NCI-H2107 treated with DMSO at 0.1 percent for 48 hours (cell line): ENCODE data around the gene ZNF408.
A peak's percentile ranks its signal among the peaks of the same experiment; 100 is the strongest.
"Not testable (repeated sequence)": the region's sequence is repeated elsewhere in the genome, so short reads cannot be mapped to it uniquely, and the experiment has no call there.

Source experiments
- DNase-seq: peaks from one replicate; lab custom pipeline; 2025; ENCODE audit not compliant: unreplicated experiment; lab: John Stamatoyannopoulos, UW

Gene ZNF408

GRCh38 chr11:46696212-46696558, 4.6 kb upstream of the ZNF408 start:
- DNase-seq: no peak

- no peak for DNase-seq
Observed at GRCh38 chr11:46697303-46697702, 3.5 kb upstream of the ZNF408 start.

GRCh38 chr11:46697723-46698122, 3.1 kb upstream of the ZNF408 start:
- DNase-seq: no peak

DNA sequence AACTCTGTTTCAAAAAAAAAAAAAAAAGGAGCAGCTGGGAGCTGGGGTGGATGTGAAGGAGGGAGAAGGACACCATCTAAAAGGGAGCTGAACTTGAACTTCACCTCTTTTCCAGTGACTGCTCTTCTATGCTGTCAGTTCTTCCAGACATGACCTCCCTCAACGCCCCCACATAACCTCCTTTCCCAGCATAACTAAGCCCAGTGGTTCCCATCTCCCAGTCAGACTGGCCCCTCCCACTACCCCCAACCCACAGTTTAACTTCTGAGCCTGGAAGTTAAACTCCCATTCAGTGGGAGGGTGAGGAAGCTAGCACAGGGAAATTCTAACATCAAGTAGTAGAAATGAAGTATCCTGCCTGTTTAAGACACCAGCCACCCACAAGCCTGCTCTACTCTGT, 2.2 kb upstream of the ZNF408 start:
- no peak for DNase-seq

- no peak for DNase-seq
Observed at GRCh38 chr11:46701078-46701654, 335 bp downstream of the ZNF408 start.

DNA sequence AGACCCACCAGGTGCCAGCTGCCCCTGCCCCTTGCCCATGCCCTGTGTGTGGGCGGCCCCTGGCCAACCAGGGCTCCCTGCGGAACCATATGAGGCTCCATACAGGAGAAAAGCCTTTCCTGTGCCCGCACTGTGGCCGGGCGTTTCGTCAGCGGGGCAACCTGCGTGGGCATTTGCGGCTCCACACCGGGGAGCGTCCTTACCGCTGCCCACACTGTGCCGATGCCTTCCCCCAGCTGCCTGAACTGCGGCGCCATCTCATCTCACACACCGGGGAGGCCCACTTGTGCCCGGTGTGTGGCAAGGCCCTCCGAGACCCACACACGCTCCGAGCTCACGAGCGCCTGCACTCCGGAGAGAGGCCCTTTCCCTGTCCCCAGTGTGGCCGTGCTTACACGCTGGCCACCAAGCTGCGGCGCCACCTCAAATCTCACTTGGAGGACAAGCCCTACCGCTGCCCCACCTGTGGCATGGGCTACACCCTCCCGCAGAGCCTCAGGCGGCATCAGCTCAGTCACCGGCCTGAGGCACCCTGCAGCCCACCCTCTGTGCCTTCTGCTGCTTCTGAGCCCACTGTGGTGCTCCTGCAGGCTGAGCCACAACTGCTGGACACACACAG, 4.3 kb downstream of the ZNF408 start:
- no peak for DNase-seq

DNA sequence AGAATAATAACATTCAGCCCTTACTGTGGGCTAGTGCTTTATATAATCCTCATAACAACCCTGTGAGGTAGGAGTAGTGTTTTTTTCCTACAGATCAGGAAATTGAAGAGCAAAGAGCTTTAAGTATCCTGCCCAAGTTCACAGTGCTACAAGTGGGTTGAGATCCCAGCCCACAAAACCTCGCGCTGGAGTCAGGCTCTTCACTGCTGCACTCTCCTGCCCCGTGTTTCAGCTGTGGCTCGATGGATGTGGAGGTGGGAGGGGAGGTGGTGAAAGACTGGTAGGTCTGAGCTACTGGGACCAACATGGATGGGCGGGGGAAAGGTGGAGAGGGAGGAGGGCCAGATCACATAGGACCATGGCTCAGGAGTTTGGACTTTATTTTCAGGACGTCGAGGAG, 6.1 kb downstream of the ZNF408 start:
- DNase-seq: no peak

- not testable (repeated sequence) for DNase-seq
Observed at GRCh38 chr11:46709351-46709750, 8.5 kb downstream of the ZNF408 start.

DNA sequence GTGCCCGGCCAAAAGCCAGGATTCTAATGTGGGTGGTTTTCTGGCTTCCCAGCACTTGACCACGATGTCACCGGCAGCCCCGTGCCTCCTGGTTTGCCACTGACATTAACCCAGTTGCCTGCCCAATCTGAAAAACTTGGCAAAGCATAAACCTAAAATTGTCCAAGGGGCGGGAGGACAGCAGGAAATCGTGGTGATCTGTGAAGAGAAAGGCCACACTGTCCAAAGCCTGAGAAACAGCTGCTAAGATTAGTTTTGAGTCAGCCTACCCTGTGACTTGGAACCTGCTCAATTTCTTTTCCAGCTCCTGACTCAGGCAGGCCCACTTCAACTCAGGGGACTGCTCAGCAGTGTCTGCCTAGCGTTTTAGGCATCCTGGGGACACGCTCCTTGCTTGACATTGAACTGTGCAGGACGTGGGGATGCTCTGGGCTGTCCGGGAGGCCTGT, 10.0 kb downstream of the ZNF408 start:
- no peak for DNase-seq

GRCh38 chr11:46711303-46711702, 10.5 kb downstream of the ZNF408 start:
- no peak for DNase-seq

DNA sequence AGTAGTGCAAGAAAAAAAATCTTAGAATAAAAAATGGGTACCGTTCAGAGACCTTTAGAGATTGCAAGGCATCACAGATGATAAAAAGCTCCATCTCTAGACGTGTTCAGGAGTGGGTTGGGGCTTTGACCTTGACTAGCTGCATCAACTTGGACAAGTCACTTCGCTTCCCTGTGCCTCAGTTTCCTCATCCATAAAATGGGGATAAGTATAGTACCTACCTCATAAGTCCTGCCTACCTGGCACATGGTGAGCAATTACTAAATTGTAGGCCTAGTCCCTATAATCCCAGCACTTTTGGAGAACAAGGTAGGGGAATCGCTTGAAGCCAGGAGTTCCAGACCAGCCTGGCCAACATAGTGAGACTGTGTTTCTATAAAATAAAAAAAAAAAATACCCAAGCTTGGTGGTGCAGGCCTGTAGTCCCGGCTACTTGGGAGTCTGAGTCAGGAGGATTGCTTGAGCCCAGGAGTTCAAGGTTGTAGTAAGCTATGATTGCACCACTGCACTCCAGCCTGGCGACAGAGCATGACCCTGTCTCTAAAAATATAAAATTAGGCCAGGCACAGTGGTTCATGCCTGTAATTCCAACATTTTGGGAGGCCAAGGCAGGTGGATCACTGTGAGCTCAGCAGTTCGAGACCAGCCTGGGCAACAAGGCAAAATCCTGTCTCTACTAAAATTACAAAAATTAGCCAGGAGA, 12.2 kb downstream of the ZNF408 start:
- DNase-seq: no peak

GRCh38 chr11:46717825-46718154, 17.0 kb downstream of the ZNF408 start:
- not testable (repeated sequence) for DNase-seq

DNA sequence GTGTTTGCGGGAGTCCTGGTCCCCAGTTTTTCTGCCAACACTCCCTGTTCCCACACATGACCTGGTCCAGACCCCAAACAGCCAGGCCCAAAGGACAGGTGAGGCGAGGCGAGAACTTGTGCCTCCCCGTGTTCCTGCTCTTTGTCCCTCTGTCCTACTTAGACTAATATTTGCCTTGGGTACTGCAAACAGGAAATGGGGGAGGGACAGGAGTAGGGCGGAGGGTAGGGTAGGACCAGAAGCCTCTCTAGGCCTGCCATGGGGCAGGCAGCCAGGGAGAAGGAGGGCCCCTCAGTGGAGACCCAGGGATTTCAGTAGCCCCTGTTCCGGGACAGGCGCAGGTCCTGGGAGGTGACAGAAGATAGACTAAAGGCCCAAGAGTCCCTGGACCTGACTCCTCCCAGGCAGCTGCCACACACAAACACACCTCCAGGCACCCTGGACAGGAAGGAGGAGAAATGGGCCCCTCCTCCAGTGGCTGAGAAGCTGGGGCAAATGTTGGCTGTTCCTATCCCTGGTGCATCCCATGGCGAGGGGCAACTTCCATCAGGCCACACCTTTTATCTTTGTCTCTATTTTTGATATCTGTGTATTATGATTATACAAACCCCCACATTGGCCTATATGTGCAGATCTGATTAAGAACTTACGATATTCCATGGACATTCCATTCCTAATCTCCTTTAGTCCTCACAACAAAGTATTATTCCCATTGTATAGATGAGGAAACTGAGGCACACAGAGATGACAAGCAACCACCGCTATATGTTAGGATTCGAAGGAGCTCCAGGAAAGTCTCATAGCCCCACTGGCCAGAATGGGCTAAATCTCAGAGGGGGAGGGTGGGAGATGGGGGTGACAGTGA, 17.6 kb downstream of the ZNF408 start:
- no peak for DNase-seq

DNA sequence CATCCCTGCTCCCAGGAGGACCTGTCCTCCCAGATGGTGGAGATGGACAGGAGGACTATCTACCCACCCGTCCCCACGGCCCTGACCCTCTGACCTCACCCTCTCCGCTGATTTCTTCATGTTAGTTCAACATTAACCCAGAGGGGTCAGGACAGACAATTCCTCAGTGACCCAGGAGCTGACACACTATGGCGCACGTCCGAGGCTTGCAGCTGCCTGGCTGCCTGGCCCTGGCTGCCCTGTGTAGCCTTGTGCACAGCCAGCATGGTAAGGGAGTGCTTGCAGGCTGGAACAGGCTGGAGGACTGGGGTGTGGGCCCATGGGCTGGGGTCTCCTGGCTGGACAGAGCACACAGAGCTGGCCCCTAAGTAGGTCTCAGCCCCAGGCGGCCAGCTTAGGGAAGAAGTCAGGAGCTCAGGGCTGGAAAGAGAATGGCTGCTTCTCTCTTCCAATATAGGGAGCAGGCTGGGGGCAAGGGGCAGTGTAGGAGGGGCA, 18.3 kb downstream of the ZNF408 start, which contains the start of gene F2:
F2 (plus strand) TSS at position 166 of the 495 bp plus-strand sequence; CDS start at position 189, 23 bp downstream.
- no peak for DNase-seq

- DNase-seq: no peak
Observed at GRCh38 chr11:46719543-46720218, 18.9 kb downstream of the ZNF408 start.

GRCh38 chr11:46721286-46721685, 20.5 kb downstream of the ZNF408 start:
- no peak for DNase-seq

DNA sequence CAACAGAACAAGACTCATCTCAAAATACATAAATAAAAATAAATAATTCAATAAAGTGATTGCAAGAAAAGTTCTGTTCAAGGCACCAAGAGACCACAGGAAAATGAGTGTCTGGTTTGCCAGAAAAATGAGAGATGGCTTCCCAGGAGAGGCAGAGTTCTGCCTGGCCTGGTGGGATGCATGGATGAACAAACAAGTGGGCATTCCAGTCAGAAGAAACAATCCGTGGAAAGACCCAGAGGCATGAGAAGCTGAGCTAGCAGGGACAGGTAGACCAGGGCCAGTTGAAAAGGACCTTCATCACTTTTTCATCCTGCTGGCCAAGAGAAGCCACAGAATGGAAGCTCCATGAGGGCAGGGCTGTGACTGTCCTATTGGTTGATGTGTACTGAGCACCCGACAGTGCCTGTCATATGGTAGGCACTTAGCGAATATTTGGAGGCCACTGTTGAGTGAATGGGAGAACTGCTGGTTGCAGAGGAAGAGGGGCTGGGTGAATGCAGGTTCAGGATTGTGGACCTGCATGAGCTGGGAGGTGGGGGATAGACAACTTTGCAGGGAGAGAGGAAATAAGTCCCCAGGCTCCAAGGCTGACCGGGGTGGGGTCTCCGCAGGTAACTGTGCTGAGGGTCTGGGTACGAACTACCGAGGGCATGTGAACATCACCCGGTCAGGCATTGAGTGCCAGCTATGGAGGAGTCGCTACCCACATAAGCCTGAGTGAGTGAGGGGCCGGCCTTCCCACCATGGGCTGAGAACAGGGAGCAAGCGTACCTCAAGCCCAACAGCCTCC, 21.9 kb downstream of the ZNF408 start:
- no peak for DNase-seq

GRCh38 chr11:46723359-46723680, 22.5 kb downstream of the ZNF408 start:
- no peak for DNase-seq

- peak; percentile 86 for DNase-seq
Observed at GRCh38 chr11:46724088-46724487, 23.3 kb downstream of the ZNF408 start.
